Body of pancreas (tissue), 4 donors: ENCODE measurements around the gene ANGPTL4. TPM values are rescaled to one million over a fixed set of nuclear protein-coding genes. Genes with fewer than 3 reads are reported as not detected.
A peak's percentile ranks its signal among the peaks of the same experiment; 100 is the strongest.
"Not testable (repeated sequence)": the region's sequence is repeated elsewhere in the genome, so short reads cannot be mapped to it uniquely, and the experiment has no call there.

Source experiments
- ATAC-seq: fragments of 150-250 bp; one replicate; pipeline ENCODE4 v1.9.1; 2016
- DNase-seq, 4 donors: peaks; one replicate each; pipeline ENCODE4 v3.0.0-alpha.2; 2019
- H3K27ac ChIP-seq, 4 donors: fragments of 200-600 bp; sonication (generic); 1 replicate in 3 of 4; 2 replicates in 1 of 4; pipeline versions ENCODE4 v1.5.1 to v1.6.1; 2016 to 2019; ENCODE audit warnings: mild to moderate bottlenecking in 1 of 4, mixed read lengths in 1 of 4, moderate library complexity in 1 of 4
- H3K27me3 ChIP-seq, 2 donors: fragments of 200-600 bp; sonication (generic); one replicate each; pipeline ENCODE4 v1.6.0; 2016; ENCODE audit warnings: mild to moderate bottlenecking in 1 of 2
- H3K36me3 ChIP-seq, 2 donors: fragments of 200-600 bp; sonication (generic); replicated peaks in 1 of 2; 2 replicates each; pipeline ENCODE4 v1.5.1; 2016; ENCODE audit warnings: low read depth in 2 of 2; ENCODE audit not compliant: insufficient read depth in 1 of 2
- H3K4me1 ChIP-seq: fragments of 200-600 bp; sonication (generic); one replicate; pipeline ENCODE4 v1.6.0; 2016
- H3K4me3 ChIP-seq, 2 donors: fragments of 200-600 bp; sonication (generic); 1 replicate in 1 of 2; 2 replicates in 1 of 2; pipeline ENCODE4 v1.5.1; 2016 to 2019
- H3K9me3 ChIP-seq, 3 donors: fragments of 200-600 bp; sonication (generic); 1 replicate in 2 of 3; 2 replicates in 1 of 3; pipeline ENCODE4 v1.5.1; 2016
- CTCF ChIP-seq, 7 experiments: fragments of 450-650 bp in 4 of 7; fragments of 200-600 bp in 3 of 7; sonication (generic) in 3 of 7; IDR thresholded peaks; one replicate each; pipeline ENCODE4 v1.5.1; 2016 to 2019; ENCODE audit warnings: antibody characterized with exemption in 7 of 7
- POLR2A ChIP-seq, 3 donors: fragments of 450-650 bp; IDR thresholded peaks; one replicate each; pipeline ENCODE4 v1.6.1; 2016; ENCODE audit warnings: antibody characterized with exemption in 3 of 3, mild to moderate bottlenecking in 2 of 3
- WGBS, 2 donors: methylation state at CpG; one replicate each; pipeline ENCODE4 v1.1.5; 2017; 5-methylcytosine and 5-hydroxymethylcytosine counted together
- intact Hi-C: fragments of 100-400 bp; cut with DNase I; formaldehyde crosslinking; loops from one replicate; pipeline ENCODE4 v1.15.1; 2023
- total RNA-seq, 2 donors: library from RNA; depleted of rRNA; stranded (reverse); fragments of >200 nt; gene quantifications; one replicate each; pipeline ENCODE4 v1.1.0, GENCODE V29; 2016

The ANGPTL4 gene
- total RNA-seq, 2 donors from 2014 or later: 68.7 to 110 TPM

GRCh38 chr19:8367327-8368001 lies 3.5 kb downstream of the ANGPTL4 start:
- 17 to 21% methylated on average over 19 to 23 of the region's 23 CpGs for WGBS, 2 donors
- Histone ChIP-seq H3K4me1 (peaks cover 87% of the 10 kb centered on the region), H3K36me3 (no peaks in the 10 kb centered on the region), H3K27ac (peak overlapping the region; percentile 72 to 94 (median 92)), H3K9me3 (no peaks in the 10 kb centered on the region), H3K4me3 (no peak overlapping the region), H3K27me3 (no peaks in the 10 kb centered on the region)
- TF ChIP-seq CTCF (IDR thresholded peaks at IDR 0.05) (no peak), POLR2A (IDR thresholded peaks at IDR 0.05) (peak; percentile 14 to 28 (median 19))
- ATAC-seq (peak; percentile 80), DNase-seq (peak; percentile 97 to 99 (median 98))
- intact Hi-C loops: no loop called here

- TF ChIP-seq CTCF (IDR thresholded peaks at IDR 0.05) (no peak), POLR2A (IDR thresholded peaks at IDR 0.05) (peak in 1 of 3 donors; percentile 1)
- Histone ChIP-seq H3K27me3 (no peaks in the 10 kb centered on the region), H3K27ac (peak overlapping the region; percentile 30 to 90 (median 59)), H3K4me3 (no peak overlapping the region), H3K4me1 (peaks cover 92% of the 10 kb centered on the region), H3K36me3 (no peaks in the 10 kb centered on the region), H3K9me3 (no peaks in the 10 kb centered on the region)
- intact Hi-C loops: no loop called here
- ATAC-seq: no peak
- WGBS, 2 donors: 57 to 64% methylated on average over 18 to 19 of the region's 19 CpGs
- DNase-seq: no peak
Measured at GRCh38 chr19:8370176-8371010, 6.4 kb downstream of the ANGPTL4 start.

- no peaks in the 10 kb centered on the region for H3K9me3 ChIP-seq
- ATAC-seq: no peak
- H3K27me3 ChIP-seq: no peaks in the 10 kb centered on the region
- peaks cover 84% of the 10 kb centered on the region for H3K4me1 ChIP-seq
- H3K4me3 ChIP-seq: no peak overlapping the region
- DNase-seq: peak in 2 of 4 donors; percentile 47 to 51
- H3K36me3 ChIP-seq: no peaks in the 10 kb centered on the region
- TF ChIP-seq POLR2A (IDR thresholded peaks at IDR 0.05): no peak
- no peak for TF ChIP-seq CTCF (IDR thresholded peaks at IDR 0.05)
- intact Hi-C loops: no loop called here
- peak overlapping the region; percentile 30 to 90 (median 59) for H3K27ac ChIP-seq
- WGBS, 2 donors: 82 to 83% methylated on average over 14 to 28 of the region's 28 CpGs
Measured at GRCh38 chr19:8371011-8371804, 7.3 kb downstream of the ANGPTL4 start.

- intact Hi-C loops: no loop called here
- Histone ChIP-seq H3K27ac (peak overlapping the region; percentile 50 to 79 (median 78)), H3K36me3 (no peaks in the 10 kb centered on the region), H3K9me3 (no peaks in the 10 kb centered on the region), H3K4me3 (no peak overlapping the region), H3K27me3 (no peaks in the 10 kb centered on the region), H3K4me1 (peaks cover 56% of the 10 kb centered on the region)
- ATAC-seq (peak; percentile 96), DNase-seq (peak; percentile 89 to 95 (median 93))
- TF ChIP-seq CTCF (IDR thresholded peaks at IDR 0.05) (peak in 5 of 7 experiments; percentile 18 to 73 (median 63)), POLR2A (IDR thresholded peaks at IDR 0.05) (peak in 1 of 3 donors; percentile 11)
- 42 to 58% methylated on average over 17 to 26 of the region's 26 CpGs for WGBS, 2 donors
Measured at GRCh38 chr19:8373867-8374813, 10.2 kb downstream of the ANGPTL4 start.

- H3K27me3 ChIP-seq, intact Hi-C loops, H3K9me3 ChIP-seq, H3K4me3 ChIP-seq, H3K36me3 ChIP-seq, DNase-seq, ATAC-seq: not testable (repeated sequence)
- 97% methylated on average over 18 to 19 of the region's 32 CpGs for WGBS, 2 donors
- Histone ChIP-seq H3K27ac (peak overlapping the region in 2 of 4 donors; percentile 15 to 78), H3K4me1 (peaks cover 41% of the 10 kb centered on the region)
Measured at GRCh38 chr19:8375766-8376165, 11.8 kb downstream of the ANGPTL4 start.

GRCh38 chr19:8376373-8376974 lies 12.5 kb downstream of the ANGPTL4 start:
- H3K9me3 ChIP-seq, intact Hi-C loops, H3K4me3 ChIP-seq, H3K27ac ChIP-seq, H3K27me3 ChIP-seq, ATAC-seq, H3K36me3 ChIP-seq, DNase-seq: not testable (repeated sequence)
- 81 to 86% methylated on average over 8 to 10 of the region's 10 CpGs for whole genome bisulfite sequencing, 2 donors
- peaks cover 34% of the 10 kb centered on the region for H3K4me1 ChIP-seq
